HCT116 (cell line): Measurements from ENCODE around the gene WSCD1. TPM values are rescaled to one million over a fixed set of nuclear protein-coding genes. Genes with fewer than 3 reads are reported as not detected.

Source experiments
- ATAC-seq: fragments of 200-7000 bp; cut with Tn5 transposase; 2 replicates; pipeline ENCODE4 v1.9.1; 2020; ENCODE audit warnings: mild to moderate bottlenecking, moderate library complexity
- BruUV-seq: library from RNA; stranded (reverse); fragments of 400-500 nt; replicated peaks from 2 replicates; lab custom pipeline; 2021; lab: Mats Ljungman, UMichigan
- CTCF ChIA-PET: fragments of 300-600 bp; sonication (Branson Sonifier 250); formaldehyde crosslinking; loops from one replicate; lab custom pipeline; 2021; ENCODE audit warnings: antibody characterized with exemption; lab: Charles Lee
- POLR2A ChIA-PET: fragments of 300-600, 350-600 bp; sonication (Branson Sonifier 250); formaldehyde crosslinking; loops from one replicate; lab custom pipeline; 2021; ENCODE audit warnings: antibody characterized with exemption; lab: Charles Lee
- RAD21 ChIA-PET, 2 experiments: fragments of 300-600 bp; sonication (Branson Sonifier 250); formaldehyde crosslinking; loops; one replicate each; lab custom pipeline; 2023; ENCODE audit warnings: low total read pairs in 2 of 2; ENCODE audit not compliant: uncharacterized antibody in 2 of 2, unreplicated experiment in 2 of 2, low non-redundant PET in 1 of 2; lab: Charles Lee
- DNase-seq: peaks from one replicate; pipeline ENCODE4 v3.0.0-alpha.2; 2010; ENCODE audit warnings: low read depth, low spot score
- H2AFZ ChIP-seq: fragments of 200-600 bp; shearing (Covaris generic), sonication (generic); 2 replicates; pipeline ENCODE4 v1.6.1; 2017; ENCODE audit warnings: low read depth, mixed run types, mixed read lengths, antibody characterized with exemption, low read length; ENCODE audit not compliant: poor library complexity, severe bottlenecking
- H3K27ac ChIP-seq: 2 replicates; pipeline ENCODE4 v1.5.1; 2012; ENCODE audit warnings: low read depth, low read length
- H3K27me3 ChIP-seq: fragments of 200-600 bp; sonication (generic); 2 replicates; pipeline ENCODE4 v1.6.1; 2016; ENCODE audit warnings: mixed run types, low read length, mixed read lengths; ENCODE audit not compliant: insufficient read depth
- H3K36me3 ChIP-seq, 2 experiments: fragments of 200-500 bp in 1 of 2; fragments of 200-600 bp in 1 of 2; sonication (Bioruptor generic) in 1 of 2; sonication (generic) in 1 of 2; 2 replicates each; pipeline versions ENCODE4 v1.5.1 to v1.6.1; 2014 to 2016; ENCODE audit warnings: low read length in 2 of 2, inconsistent platforms in 1 of 2, mixed read lengths in 1 of 2, mixed run types in 1 of 2; ENCODE audit not compliant: insufficient read depth in 2 of 2, control insufficient read depth in 1 of 2
- H3K4me1 ChIP-seq, 2 experiments: fragments of 200-600 bp in 1 of 2; sonication (generic) in 1 of 2; 2 replicates each; pipeline versions ENCODE4 v1.5.1 to v1.6.1; 2012 to 2017; ENCODE audit warnings: low read length in 2 of 2, inconsistent platforms in 1 of 2, mild to moderate bottlenecking in 1 of 2, mixed read lengths in 1 of 2, mixed run types in 1 of 2, moderate library complexity in 1 of 2; ENCODE audit not compliant: insufficient read depth in 2 of 2, control insufficient read depth in 1 of 2
- H3K4me2 ChIP-seq: fragments of 200-600 bp; sonication (generic); 2 replicates; pipeline ENCODE4 v1.6.1; 2017; ENCODE audit warnings: mixed run types, low read length, mixed read lengths
- H3K4me3 ChIP-seq, 2 experiments: fragments of 200-600 bp in 1 of 2; sonication (generic) in 1 of 2; replicated peaks in 1 of 2; 2 replicates each; pipeline ENCODE4 v1.5.1; 2011 to 2016; ENCODE audit warnings: low read length in 2 of 2, control low read depth in 1 of 2, low read depth in 1 of 2, mild to moderate bottlenecking in 1 of 2, mixed read lengths in 1 of 2, mixed run types in 1 of 2
- H3K79me2 ChIP-seq: fragments of 200-600 bp; sonication (generic); 2 replicates; pipeline ENCODE4 v1.6.1; 2017; ENCODE audit warnings: mild to moderate bottlenecking, mixed run types, low read length, moderate library complexity, mixed read lengths; ENCODE audit not compliant: insufficient read depth
- H3K9ac ChIP-seq: fragments of 200-600 bp; sonication (generic); 2 replicates; pipeline ENCODE4 v1.6.1; 2016; ENCODE audit warnings: low read length, mixed read lengths
- H3K9me2 ChIP-seq: fragments of 200-600 bp; sonication (generic), shearing (Covaris generic); 2 replicates; pipeline ENCODE4 v1.6.1; 2017; ENCODE audit warnings: mixed run types, mild to moderate bottlenecking, moderate library complexity; ENCODE audit not compliant: insufficient read depth
- H3K9me3 ChIP-seq, 2 experiments: fragments of 200-500 bp in 1 of 2; fragments of 200-600 bp in 1 of 2; sonication (Bioruptor generic) in 1 of 2; sonication (generic) in 1 of 2; 2 replicates each; pipeline ENCODE4 v1.6.1; 2014 to 2017; ENCODE audit warnings: low read length in 2 of 2, mixed read lengths in 2 of 2, inconsistent platforms in 1 of 2, low read depth in 1 of 2, mild to moderate bottlenecking in 1 of 2, mixed run types in 1 of 2, moderate library complexity in 1 of 2; ENCODE audit not compliant: control insufficient read depth in 1 of 2, insufficient read depth in 1 of 2
- H4K20me1 ChIP-seq: fragments of 200-600 bp; sonication (generic), shearing (Covaris generic); 2 replicates; pipeline ENCODE4 v1.6.1; 2017; ENCODE audit warnings: mixed run types, mild to moderate bottlenecking, moderate library complexity; ENCODE audit not compliant: insufficient read depth
- CBX3 ChIP-seq: IDR thresholded peaks from 2 replicates; pipeline ENCODE4 v1.6.1; 2012; ENCODE audit warnings: low read depth
- EGR1 ChIP-seq: IDR thresholded peaks from 2 replicates; pipeline ENCODE4 v1.6.1; 2012; ENCODE audit warnings: low read depth
- EZH2 ChIP-seq: fragments of 200-600 bp; sonication (generic); IDR thresholded peaks from 2 replicates; pipeline ENCODE4 v1.6.1; 2017; ENCODE audit warnings: antibody characterized with exemption, mixed run types
- EZH2phosphoT487 ChIP-seq: fragments of 200-600 bp; IDR thresholded peaks from 2 replicates; pipeline ENCODE4 v1.6.1; 2018; ENCODE audit warnings: antibody characterized with exemption, borderline replicate concordance
- FOSL1 ChIP-seq: IDR thresholded peaks from 2 replicates; pipeline ENCODE4 v1.6.1; 2012; ENCODE audit warnings: low read depth
- JUND ChIP-seq: IDR thresholded peaks from 2 replicates; pipeline ENCODE4 v1.6.1; 2012
- SP1 ChIP-seq: IDR thresholded peaks from 2 replicates; pipeline ENCODE4 v1.6.1; 2012; ENCODE audit warnings: low read depth
- TCF7L2 ChIP-seq: IDR thresholded peaks from 2 replicates; pipeline ENCODE4 v1.7.0; 2011; ENCODE audit warnings: borderline replicate concordance, inconsistent platforms; ENCODE audit not compliant: insufficient read depth, insufficient read length; ENCODE audit errors: extremely low read depth
- YY1 ChIP-seq: IDR thresholded peaks from 2 replicates; pipeline ENCODE4 v1.6.1; 2011; ENCODE audit warnings: low read length, low read depth, moderate library complexity, mild to moderate bottlenecking; ENCODE audit not compliant: insufficient replicate concordance; ENCODE audit errors: extremely low read depth
- ZBTB33 ChIP-seq: IDR thresholded peaks from 2 replicates; pipeline ENCODE4 v1.6.1; 2011; ENCODE audit warnings: mild to moderate bottlenecking, low read length, moderate library complexity; ENCODE audit not compliant: insufficient replicate concordance; ENCODE audit errors: extremely low read depth
- ZFX ChIP-seq: fragments of 450-650 bp; IDR thresholded peaks from 2 replicates; pipeline ENCODE4 v1.6.1; 2017
- ZNF274 ChIP-seq: fragments of 200-500 bp; sonication (Bioruptor generic); IDR thresholded peaks from 2 replicates; pipeline ENCODE4 v1.6.1; 2014; ENCODE audit warnings: mild to moderate bottlenecking, low read depth, low read length, inconsistent platforms
- intact Hi-C: fragments of 100-400 bp; cut with micrococcal nuclease; formaldehyde crosslinking; loops from 2 replicates; pipeline ENCODE4 v1.10.0; 2022
- total RNA-seq: library from RNA; stranded (reverse); gene quantifications from one replicate; pipeline ENCODE4 v1.2.1, GENCODE V29; 2021; ENCODE audit not compliant: unreplicated experiment

WSCD1 gene
- total RNA-seq, 1 experiment from 2014 or later = 0.15 TPM

- Histone ChIP-seq H3K79me2 (no peaks in the 10 kb centered on the region), H4K20me1 (no peaks in the 10 kb centered on the region), H3K9me2 (no peaks in the 10 kb centered on the region)
- no peak for TF ChIP-seq JUND
- no peak for TF ChIP-seq CBX3
- TF ChIP-seq EGR1 = no peak
- TF ChIP-seq TCF7L2 = no peak
- no peak for TF ChIP-seq ZNF274
- TF ChIP-seq ZFX = no peak
- no peak for TF ChIP-seq FOSL1
- TF ChIP-seq EZH2phosphoT487 = no peak
- TF ChIP-seq YY1 = no peak
- TF ChIP-seq SP1 = no peak
- TF ChIP-seq EZH2 = no peak
- TF ChIP-seq ZBTB33 = no peak
- TF ChIP-seq, all 23 proteins: peak for 0
- H3K27ac ChIP-seq = no peak overlapping the region
- DNase-seq (no peak), ATAC-seq (no peak)
- H3K4me2 ChIP-seq = no peak overlapping the region
- BruUV-seq = no TSS peak
- no peak overlapping the region for H2AFZ ChIP-seq
- H3K9ac ChIP-seq = no peak overlapping the region
- no peaks in the 10 kb centered on the region for H3K9me3 ChIP-seq
- H3K27me3 ChIP-seq = peaks cover 3% of the 10 kb centered on the region; the same call in 1 of the 2 replicates
- intact Hi-C loops = no loop called here
- H3K4me1 ChIP-seq = no peaks in the 10 kb centered on the region
- H3K4me3 ChIP-seq = no peak overlapping the region
- H3K36me3 ChIP-seq = no peaks in the 10 kb centered on the region
- ChIA-PET RAD21 (no interaction called here), POLR2A (no interaction called here), CTCF (no interaction called here)
These were observed 16.6 kb downstream of the WSCD1 start for GRCh38 chr17:6086603-6087400.
